Activated CD4-positive, alpha-beta memory T cell treated with anti-CD3 and anti-CD28 coated beads for 36 hours (primary cell): ENCODE data around the gene XPO1. TPM values are rescaled to one million over a fixed set of nuclear protein-coding genes. Genes with fewer than 3 reads are reported as not detected.
"Not testable (repeated sequence)": the region's sequence is repeated elsewhere in the genome, so short reads cannot be mapped to it uniquely, and the experiment has no call there.

Experiments used
- CTCF ChIA-PET: fragments of 350-600 bp; sonication (Branson Sonifier 250); formaldehyde crosslinking; loops from one replicate; lab custom pipeline; 2021; ENCODE audit warnings: antibody characterized with exemption, inconsistent platforms; lab: Charles Lee
- POLR2A ChIA-PET: fragments of 350-600 bp; sonication (Branson Sonifier 250); formaldehyde crosslinking; loops from one replicate; lab custom pipeline; 2021; ENCODE audit warnings: antibody characterized with exemption; lab: Charles Lee
- DNase-seq: peaks from one replicate; pipeline ENCODE4 v3.0.0-alpha.2; 2020
- H3K27ac Mint-ChIP-seq: one replicate; pipeline ENCODE4 v1.8.0; 2021; ENCODE audit warnings: mixed read lengths
- H3K27me3 Mint-ChIP-seq: one replicate; pipeline ENCODE4 v1.8.0; 2021; ENCODE audit warnings: mixed read lengths
- H3K36me3 Mint-ChIP-seq: one replicate; pipeline ENCODE4 v1.8.0; 2021; ENCODE audit warnings: mixed read lengths
- H3K4me1 Mint-ChIP-seq: one replicate; pipeline ENCODE4 v1.8.0; 2021; ENCODE audit warnings: low read depth, mixed read lengths
- H3K4me3 Mint-ChIP-seq: one replicate; pipeline ENCODE4 v1.8.0; 2021; ENCODE audit warnings: mild to moderate bottlenecking, mixed read lengths
- H3K9me3 Mint-ChIP-seq: one replicate; pipeline ENCODE4 v1.8.0; 2021; ENCODE audit warnings: mixed read lengths
- intact Hi-C: fragments of 100-400 bp; cut with micrococcal nuclease; formaldehyde crosslinking; loops from one replicate; pipeline ENCODE4 v1.15.1; 2023
- total RNA-seq, 2 experiments: library from RNA; stranded (reverse); gene quantifications; one replicate each; pipeline ENCODE4 v1.2.3, GENCODE V29; 2021

The XPO1 gene
- total RNA-seq, 2 experiments from 2014 or later, result 191 to 198 TPM

- H3K27me3 Mint-ChIP-seq, result no peaks in the 10 kb centered on the region
- intact Hi-C loops, result no loop called here
- POLR2A ChIA-PET, result no interaction called here
- H3K27ac Mint-ChIP-seq, result no peak overlapping the region
- no peaks in the 10 kb centered on the region for H3K9me3 Mint-ChIP-seq
- no peak overlapping the region for H3K4me3 Mint-ChIP-seq
- H3K36me3 Mint-ChIP-seq, result no peaks in the 10 kb centered on the region
- CTCF ChIA-PET, result no interaction called here
- no peaks in the 10 kb centered on the region for H3K4me1 Mint-ChIP-seq
- DNase-seq, result no peak
Observed at GRCh38 chr2:61554604-61555003, 16.4 kb upstream of the XPO1 start.

GRCh38 chr2:61550375-61551209, 12.4 kb upstream of the XPO1 start:
- no peaks in the 10 kb centered on the region for H3K27me3 Mint-ChIP-seq
- no peaks in the 10 kb centered on the region for H3K4me1 Mint-ChIP-seq
- ChIA-PET CTCF (no interaction called here), POLR2A (no interaction called here)
- H3K9me3 Mint-ChIP-seq, result no peaks in the 10 kb centered on the region
- intact Hi-C loops, result no loop called here
- no peak overlapping the region for H3K4me3 Mint-ChIP-seq
- no peak overlapping the region for H3K27ac Mint-ChIP-seq
- DNase-seq, result no peak
- no peaks in the 10 kb centered on the region for H3K36me3 Mint-ChIP-seq

- ChIA-PET CTCF (no interaction called here), POLR2A (no interaction called here)
- Mint-ChIP-seq H3K36me3 (no peaks in the 10 kb centered on the region), H3K9me3 (no peaks in the 10 kb centered on the region), H3K27me3 (no peaks in the 10 kb centered on the region), H3K4me1 (no peaks in the 10 kb centered on the region), H3K27ac (no peak overlapping the region), H3K4me3 (no peak overlapping the region)
- intact Hi-C loops, result no loop called here
- DNase-seq, result no peak
Observed at GRCh38 chr2:61549546-61549945, 11.4 kb upstream of the XPO1 start.

GRCh38 chr2:61543062-61543461, 4.9 kb upstream of the XPO1 start:
- H3K9me3 Mint-ChIP-seq, result no peaks in the 10 kb centered on the region
- ChIA-PET POLR2A (no interaction called here), CTCF (interaction anchor here (0.7 kb wide), 1 partner anchor 361 kb away, joined by 5 read pairs; no protein-coding TSS in a partner anchor)
- no peaks in the 10 kb centered on the region for H3K27me3 Mint-ChIP-seq
- H3K4me1 Mint-ChIP-seq, result peaks cover 7% of the 10 kb centered on the region
- no peak overlapping the region for H3K27ac Mint-ChIP-seq
- peaks cover 3% of the 10 kb centered on the region for H3K36me3 Mint-ChIP-seq
- intact Hi-C loops, result no loop called here
- no peak for DNase-seq
- H3K4me3 Mint-ChIP-seq, result no peak overlapping the region

GRCh38 chr2:61540167-61540566, 2.0 kb upstream of the XPO1 start:
- H3K9me3 Mint-ChIP-seq, result not testable (repeated sequence)

GRCh38 chr2:61538920-61539520, 864 bp upstream of the XPO1 start:
- H3K36me3 Mint-ChIP-seq, result peaks cover 13% of the 10 kb centered on the region
- peak overlapping the region; percentile 97 for H3K4me3 Mint-ChIP-seq
- DNase-seq, result peak; percentile 76
- intact Hi-C loops, result loop anchor here (1.0 to 10.0 kb wide), 15 partner anchors 47 to 1166 kb away; partner anchors contain the start of genes CCT4, EHBP1, FAM161A and PAPOLG
- H3K27me3 Mint-ChIP-seq, result peaks cover 3% of the 10 kb centered on the region
- peak overlapping the region; percentile 99 for H3K27ac Mint-ChIP-seq
- POLR2A ChIA-PET, result interaction anchor here (1.2 to 2.3 kb wide), 9 partner anchors 12 to 783 kb away, joined by 3 to 11 read pairs (median 5); partner anchors contain the start of genes FAM161A and PAPOLG
- CTCF ChIA-PET, result interaction anchor here (1.3 to 2.4 kb wide), 2 partner anchors 113 to 316 kb away, joined by 3 to 14 read pairs; no protein-coding TSS in a partner anchor
- peaks cover 28% of the 10 kb centered on the region for H3K4me1 Mint-ChIP-seq
- peaks cover 2% of the 10 kb centered on the region for H3K9me3 Mint-ChIP-seq

More at GRCh38 chr2:61540167-61540566, 2.0 kb upstream of the XPO1 start:
- H3K27ac Mint-ChIP-seq, H3K4me3 Mint-ChIP-seq, intact Hi-C loops, H3K27me3 Mint-ChIP-seq, POLR2A ChIA-PET, DNase-seq, CTCF ChIA-PET: not testable (repeated sequence)
- peaks cover 18% of the 10 kb centered on the region for H3K4me1 Mint-ChIP-seq
- H3K36me3 Mint-ChIP-seq, result peaks cover 13% of the 10 kb centered on the region

- DNase-seq, result no peak
- peaks cover 3% of the 10 kb centered on the region for H3K27me3 Mint-ChIP-seq
- H3K27ac Mint-ChIP-seq, result peak overlapping the region; percentile 99
- peaks cover 2% of the 10 kb centered on the region for H3K9me3 Mint-ChIP-seq
- ChIA-PET CTCF (interaction anchor here (0.7 to 2.4 kb wide), 2 partner anchors 66 to 112 kb away, joined by 3 to 14 read pairs; no protein-coding TSS in a partner anchor), POLR2A (interaction anchor here (0.6 to 2.3 kb wide), 11 partner anchors 11 to 360 kb away, joined by 3 to 11 read pairs (median 4); partner anchors contain the start of gene FAM161A)
- intact Hi-C loops, result loop anchor here (1.0 to 10.0 kb wide), 15 partner anchors 46 to 1167 kb away; partner anchors contain the start of genes CCT4, EHBP1, FAM161A and PAPOLG
- peak overlapping the region; percentile 97 for H3K4me3 Mint-ChIP-seq
- peaks cover 13% of the 10 kb centered on the region for H3K36me3 Mint-ChIP-seq
- peaks cover 30% of the 10 kb centered on the region for H3K4me1 Mint-ChIP-seq
Observed at GRCh38 chr2:61537950-61538199, 281 bp downstream of the XPO1 start.

- peaks cover 13% of the 10 kb centered on the region for H3K36me3 Mint-ChIP-seq
- peak overlapping the region; percentile 97 for H3K4me3 Mint-ChIP-seq
- peak overlapping the region; percentile 99 for H3K27ac Mint-ChIP-seq
- H3K4me1 Mint-ChIP-seq, result peaks cover 34% of the 10 kb centered on the region
- DNase-seq, result peak; percentile 51
- CTCF ChIA-PET, result interaction anchor here (0.7 to 2.4 kb wide), 2 partner anchors 111 kb away, joined by 3 to 14 read pairs; no protein-coding TSS in a partner anchor
- POLR2A ChIA-PET, result interaction anchor here (0.8 to 2.3 kb wide), 10 partner anchors 10 to 360 kb away, joined by 3 to 11 read pairs (median 4); partner anchors contain the start of gene FAM161A
- intact Hi-C loops, result loop anchor here (5.0 to 10.0 kb wide), 5 partner anchors 45 to 1167 kb away; partner anchors contain the start of genes EHBP1, PAPOLG and REL
- H3K27me3 Mint-ChIP-seq, result peaks cover 3% of the 10 kb centered on the region
- peaks cover 2% of the 10 kb centered on the region for H3K9me3 Mint-ChIP-seq
Observed at GRCh38 chr2:61537277-61537949, 743 bp downstream of the XPO1 start.

GRCh38 chr2:61536572-61537276, 1.4 kb downstream of the XPO1 start:
- Mint-ChIP-seq H3K27ac (peak overlapping the region; percentile 99), H3K4me3 (peak overlapping the region; percentile 97), H3K36me3 (peaks cover 15% of the 10 kb centered on the region), H3K27me3 (peaks cover 3% of the 10 kb centered on the region), H3K4me1 (peaks cover 37% of the 10 kb centered on the region), H3K9me3 (peaks cover 2% of the 10 kb centered on the region)
- DNase-seq, result peak; percentile 91
- intact Hi-C loops, result loop anchor here (1.0 to 10.0 kb wide), 7 partner anchors 44 to 1168 kb away; partner anchors contain the start of genes COMMD1, EHBP1, PAPOLG and REL
- POLR2A ChIA-PET, result no interaction called here
- CTCF ChIA-PET, result interaction anchor here (0.7 kb wide), 1 partner anchor 110 kb away, joined by 3 read pairs; no protein-coding TSS in a partner anchor

- peak overlapping the region; percentile 97 for H3K4me3 Mint-ChIP-seq
- peak; percentile 18 for DNase-seq
- intact Hi-C loops, result loop anchor here (1.0 to 10.0 kb wide), 7 partner anchors 44 to 1169 kb away; partner anchors contain the start of genes COMMD1, EHBP1, PAPOLG and REL
- peaks cover 2% of the 10 kb centered on the region for H3K9me3 Mint-ChIP-seq
- peak overlapping the region; percentile 99 for H3K27ac Mint-ChIP-seq
- CTCF ChIA-PET, result no interaction called here
- H3K36me3 Mint-ChIP-seq, result peaks cover 17% of the 10 kb centered on the region
- peaks cover 41% of the 10 kb centered on the region for H3K4me1 Mint-ChIP-seq
- H3K27me3 Mint-ChIP-seq, result peaks cover 3% of the 10 kb centered on the region
- POLR2A ChIA-PET, result no interaction called here
Observed at GRCh38 chr2:61536180-61536571, 2.0 kb downstream of the XPO1 start.

- H3K4me1 Mint-ChIP-seq, result peaks cover 47% of the 10 kb centered on the region
- CTCF ChIA-PET, result interaction anchor here (1.0 kb wide), 1 partner anchor 358 kb away, joined by 3 read pairs; no protein-coding TSS in a partner anchor
- H3K4me3 Mint-ChIP-seq, result peak overlapping the region; percentile 97
Observed at GRCh38 chr2:61535449-61535848, 2.7 kb downstream of the XPO1 start.

More at GRCh38 chr2:61535449-61535848, 2.7 kb downstream of the XPO1 start:
- Mint-ChIP-seq H3K9me3 (peaks cover 2% of the 10 kb centered on the region), H3K27me3 (peaks cover 3% of the 10 kb centered on the region), H3K27ac (peak overlapping the region; percentile 99), H3K36me3 (peaks cover 20% of the 10 kb centered on the region)
- intact Hi-C loops, result loop anchor here (5.0 to 10.0 kb wide), 5 partner anchors 43 to 1169 kb away; partner anchors contain the start of genes EHBP1, PAPOLG and REL
- DNase-seq, result no peak
- POLR2A ChIA-PET, result no interaction called here
